ENCODE results near the gene ZDHHC4. TPM values are rescaled to one million over a fixed set of nuclear protein-coding genes. Genes with fewer than 3 reads are reported as not detected.
A peak's percentile ranks its signal among the peaks of the same experiment; 100 is the strongest.

ZDHHC4 gene
- total RNA-seq, 1 donor from 2014 or later = 5.1 TPM

GRCh38 chr7:6637544-6638229 lies 60.4 kb downstream of the ZDHHC4 start:
- peak in 1 of 2 donors; percentile 72 for DNase-seq (ENCODE audit: low spot score in 2 of 2)
- peak overlapping the region; percentile 50 to 71 for H3K27ac ChIP-seq
- no peaks in the 10 kb centered on the region for H3K9me3 ChIP-seq
- no peaks in the 10 kb centered on the region for H3K27me3 ChIP-seq
- peaks cover 4 to 23% of the 10 kb centered on the region in 2 donors for H3K36me3 ChIP-seq
- peaks cover 4 to 12% of the 10 kb centered on the region in 2 donors for H3K4me1 ChIP-seq
- peak overlapping the region; percentile 97 to 99 for H3K4me3 ChIP-seq
- intact Hi-C loops (cut with DNase I) = loop anchor here (2.0 to 5.0 kb wide), 2 partner anchors 49 to 70 kb away; partner anchors contain the start of gene ZNF12
- peak in 1 of 3 experiments; percentile 16 for TF ChIP-seq CTCF (IDR thresholded peaks at IDR 0.05)

Other genes with a start within 250 kb of the ZDHHC4 start
- 13.0 TPM for gene FAM220A, start 228.5 kb upstream of the ZDHHC4 start, total RNA-seq
- 96.3 TPM for gene RAC1, start 202.9 kb upstream of the ZDHHC4 start, total RNA-seq
- gene DAGLB, start 129.5 kb upstream of the ZDHHC4 start, total RNA-seq = 5.2 TPM
- gene KDELR2, start 93.3 kb upstream of the ZDHHC4 start, total RNA-seq = 105 TPM
- gene GRID2IP, start 26.0 kb upstream of the ZDHHC4 start, total RNA-seq = not detected
- 15.2 TPM for gene INTS15, start 12.6 kb downstream of the ZDHHC4 start, total RNA-seq
- 12.2 TPM for gene ZNF853, start 38.2 kb downstream of the ZDHHC4 start, total RNA-seq
- gene ZNF316, start 59.9 kb downstream of the ZDHHC4 start, total RNA-seq = 60.3 TPM
- 28.8 TPM for gene ZNF12, start 129.5 kb downstream of the ZDHHC4 start, total RNA-seq
- gene RSPH10B2, start 176.6 kb downstream of the ZDHHC4 start, total RNA-seq = not detected
- 24.6 TPM for gene CCZ1B, start 248.8 kb downstream of the ZDHHC4 start, total RNA-seq

All from ascending aorta (tissue), 2 donors.